GM12878 (cell line): ENCODE results near the gene SDC1. TPM values are rescaled to one million over a fixed set of nuclear protein-coding genes. Genes with fewer than 3 reads are reported as not detected.
A peak's percentile ranks its signal among the peaks of the same experiment; 100 is the strongest.

Experiments used
- ATF2 ChIP-seq: IDR thresholded peaks from 2 replicates; pipeline ENCODE4 v1.6.1; 2012; ENCODE audit warnings: low read length, inconsistent platforms
- POU2F2 ChIP-seq: IDR thresholded peaks from 3 replicates; pipeline ENCODE4 v1.6.1; 2011; ENCODE audit warnings: low read depth, mild to moderate bottlenecking, low read length, borderline replicate concordance
- polyA plus RNA-seq, 11 experiments: library from polyadenylated mRNA; depleted of rRNA in 4 of 11; unstranded in 6 of 11; stranded (reverse) in 5 of 11; fragments of >200 nt; fragmentation: Nextera tagmentation in 4 of 11; fragmentation: Illumina TruSeq in 1 of 11; extraction: Ambion mirVana in 4 of 11; extraction: Trizol in 1 of 11; gene quantifications; 1 replicate in 1 of 11; 2 replicates in 10 of 11; pipeline versions ENCODE4 v1.2.1 to v1.2.3, GENCODE V29; 2011 to 2016; ENCODE audit warnings: inconsistent platforms in 2 of 11, missing spikeins in 2 of 11, low read depth in 1 of 11
- small RNA-seq: library from RNA; depleted of rRNA; stranded (forward); fragments of <200 nt; gene quantifications from one replicate; pipeline ENCODE3, GENCODE V24; 2014
- total RNA-seq, 4 experiments: library from RNA; depleted of rRNA in 3 of 4; stranded (reverse); fragments of >200 nt in 3 of 4; fragmentation: Illumina TruSeq in 1 of 4; extraction: Trizol in 1 of 4; gene quantifications; 2 replicates each; pipeline versions ENCODE4 v1.2.1 to v1.2.3, GENCODE V29; 2013 to 2021
- TF ChIP-seq, protein P1 (sequence below): IDR thresholded peaks from 2 replicates; pipeline ENCODE4 v1.6.1; 2011; ENCODE audit warnings: low read depth, low read length, improper control_type of control experiment, borderline replicate concordance

The SDC1 gene
- total and polyA plus RNA-seq, 10 of the 15 experiments (the other 5 are each of a cell fraction or from before 2014, with no cell fraction given): 0.85 to 36.8 (median 23.7) TPM

- TF ChIP-seq, protein P1, sequence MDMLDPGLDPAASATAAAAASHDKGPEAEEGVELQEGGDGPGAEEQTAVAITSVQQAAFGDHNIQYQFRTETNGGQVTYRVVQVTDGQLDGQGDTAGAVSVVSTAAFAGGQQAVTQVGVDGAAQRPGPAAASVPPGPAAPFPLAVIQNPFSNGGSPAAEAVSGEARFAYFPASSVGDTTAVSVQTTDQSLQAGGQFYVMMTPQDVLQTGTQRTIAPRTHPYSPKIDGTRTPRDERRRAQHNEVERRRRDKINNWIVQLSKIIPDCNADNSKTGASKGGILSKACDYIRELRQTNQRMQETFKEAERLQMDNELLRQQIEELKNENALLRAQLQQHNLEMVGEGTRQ: no peak
- TF ChIP-seq POU2F2 (peak; percentile 6; the same call in 1 of the 3 replicates), ATF2 (peak; percentile 88)
Observed at GRCh38 chr2:20150806-20151571, 73.9 kb downstream of the SDC1 start (continued).

Small RNAs within 50 kb of the gene (small RNA-seq; reads per million reads assigned to genes)
- gene RN7SL140P: not detected
- gene RNU6-961P: not detected
- not detected for gene RNU7-113P

Other genes starting within 250 kb of the SDC1 start
- 7.3 and 8.1 TPM in 2 replicates for gene WDR35, start 235.0 kb downstream of the SDC1 start, total RNA-seq (2014; rRNA removed)
- 8.5 and 9.0 TPM in 2 replicates for gene WDR35, start 235.0 kb downstream of the SDC1 start, total RNA-seq (2014; rRNA removed; fragmentation: Illumina TruSeq; extraction: Trizol)
- 6.9 and 7.1 TPM in 2 replicates for gene WDR35, start 235.0 kb downstream of the SDC1 start, total RNA-seq (2021)
- gene WDR35, start 235.0 kb downstream of the SDC1 start, polyA plus RNA-seq (2011; rRNA removed): 9.3 and 14.7 TPM in 2 replicates
- 6.4 and 8.2 TPM in 2 replicates for gene WDR35, start 235.0 kb downstream of the SDC1 start, polyA plus RNA-seq (2014; fragmentation: Illumina TruSeq; extraction: Trizol)
- 1 to 10 TPM; 3.0 to 3.2 TPM for gene WDR35, start 235.0 kb downstream of the SDC1 start, polyA plus RNA-seq (2014; fragmentation: Nextera tagmentation; extraction: Ambion mirVana)
- gene WDR35, start 235.0 kb downstream of the SDC1 start, polyA plus RNA-seq (2014; rRNA removed): 4.6 and 5.4 TPM in 2 replicates
- 1 to 10 TPM; 3.9 to 6.1 TPM for gene WDR35, start 235.0 kb downstream of the SDC1 start, polyA plus RNA-seq (2016; fragmentation: Nextera tagmentation; extraction: Ambion mirVana)
- gene MATN3, start 212.5 kb downstream of the SDC1 start, total RNA-seq (2014; rRNA removed): not detected in 2 replicates
- not detected in 2 replicates for gene MATN3, start 212.5 kb downstream of the SDC1 start, total RNA-seq (2014; rRNA removed; fragmentation: Illumina TruSeq; extraction: Trizol)
- not detected in 2 replicates for gene MATN3, start 212.5 kb downstream of the SDC1 start, total RNA-seq (2021)
- not detected in 2 replicates for gene MATN3, start 212.5 kb downstream of the SDC1 start, polyA plus RNA-seq (2011; rRNA removed)
- not detected in 2 replicates for gene MATN3, start 212.5 kb downstream of the SDC1 start, polyA plus RNA-seq (2014; fragmentation: Illumina TruSeq; extraction: Trizol)
- not detected for gene MATN3, start 212.5 kb downstream of the SDC1 start, polyA plus RNA-seq (2014; fragmentation: Nextera tagmentation; extraction: Ambion mirVana)
- gene MATN3, start 212.5 kb downstream of the SDC1 start, polyA plus RNA-seq (2014; rRNA removed): not detected in 2 replicates
- gene MATN3, start 212.5 kb downstream of the SDC1 start, polyA plus RNA-seq (2016; fragmentation: Nextera tagmentation; extraction: Ambion mirVana): under 1 TPM in 1 of 2 experiments, not detected in 1; 0.09 TPM
- 17.8 and 21.2 TPM in 2 replicates for gene LAPTM4A, start 173.5 kb downstream of the SDC1 start, total RNA-seq (2014; rRNA removed)
- 23.9 and 25.6 TPM in 2 replicates for gene LAPTM4A, start 173.5 kb downstream of the SDC1 start, total RNA-seq (2014; rRNA removed; fragmentation: Illumina TruSeq; extraction: Trizol)
- 26.9 and 27.2 TPM in 2 replicates for gene LAPTM4A, start 173.5 kb downstream of the SDC1 start, total RNA-seq (2021)
- 107 and 126 TPM in 2 replicates for gene LAPTM4A, start 173.5 kb downstream of the SDC1 start, polyA plus RNA-seq (2011; rRNA removed)
- gene LAPTM4A, start 173.5 kb downstream of the SDC1 start, polyA plus RNA-seq (2014; fragmentation: Illumina TruSeq; extraction: Trizol): 38.5 and 52.1 TPM in 2 replicates
- 10 to 100 TPM; 77.2 to 87.8 TPM for gene LAPTM4A, start 173.5 kb downstream of the SDC1 start, polyA plus RNA-seq (2014; fragmentation: Nextera tagmentation; extraction: Ambion mirVana)
- 22.8 and 24.7 TPM in 2 replicates for gene LAPTM4A, start 173.5 kb downstream of the SDC1 start, polyA plus RNA-seq (2014; rRNA removed)
- gene LAPTM4A, start 173.5 kb downstream of the SDC1 start, polyA plus RNA-seq (2016; fragmentation: Nextera tagmentation; extraction: Ambion mirVana): 10 to 100 TPM; 53.1 to 62.2 TPM
- 20.7 and 22.6 TPM in 2 replicates for gene PUM2, start 125.7 kb upstream of the SDC1 start, total RNA-seq (2014; rRNA removed)
- 30.0 and 31.4 TPM in 2 replicates for gene PUM2, start 125.7 kb upstream of the SDC1 start, total RNA-seq (2014; rRNA removed; fragmentation: Illumina TruSeq; extraction: Trizol)
- 76.9 and 80.2 TPM in 2 replicates for gene PUM2, start 125.7 kb upstream of the SDC1 start, total RNA-seq (2021)
- gene PUM2, start 125.7 kb upstream of the SDC1 start, polyA plus RNA-seq (2011; rRNA removed): 87.6 and 105 TPM in 2 replicates
- 55.8 and 73.1 TPM in 2 replicates for gene PUM2, start 125.7 kb upstream of the SDC1 start, polyA plus RNA-seq (2014; fragmentation: Illumina TruSeq; extraction: Trizol)
- 10 to 100 TPM; 14.5 to 17.8 TPM for gene PUM2, start 125.7 kb upstream of the SDC1 start, polyA plus RNA-seq (2014; fragmentation: Nextera tagmentation; extraction: Ambion mirVana)
- 43.6 and 47.4 TPM in 2 replicates for gene PUM2, start 125.7 kb upstream of the SDC1 start, polyA plus RNA-seq (2014; rRNA removed)
- 10 to 100 TPM; 23.9 to 27.4 TPM for gene PUM2, start 125.7 kb upstream of the SDC1 start, polyA plus RNA-seq (2016; fragmentation: Nextera tagmentation; extraction: Ambion mirVana)
- 4.1 and 4.8 TPM in 2 replicates for gene RHOB, start 221.9 kb upstream of the SDC1 start, total RNA-seq (2014; rRNA removed)
- 1.0 and 1.2 TPM in 2 replicates for gene RHOB, start 221.9 kb upstream of the SDC1 start, total RNA-seq (2014; rRNA removed; fragmentation: Illumina TruSeq; extraction: Trizol)
- gene RHOB, start 221.9 kb upstream of the SDC1 start, total RNA-seq (2021): 4.0 and 4.5 TPM in 2 replicates
- 1.1 and 1.8 TPM in 2 replicates for gene RHOB, start 221.9 kb upstream of the SDC1 start, polyA plus RNA-seq (2011; rRNA removed)
- 0.73 and 1.2 TPM in 2 replicates for gene RHOB, start 221.9 kb upstream of the SDC1 start, polyA plus RNA-seq (2014; fragmentation: Illumina TruSeq; extraction: Trizol)
- gene RHOB, start 221.9 kb upstream of the SDC1 start, polyA plus RNA-seq (2014; fragmentation: Nextera tagmentation; extraction: Ambion mirVana): under 1 TPM; 0.03 to 0.35 TPM
- gene RHOB, start 221.9 kb upstream of the SDC1 start, polyA plus RNA-seq (2014; rRNA removed): 2.8 and 3.0 TPM in 2 replicates
- gene RHOB, start 221.9 kb upstream of the SDC1 start, polyA plus RNA-seq (2016; fragmentation: Nextera tagmentation; extraction: Ambion mirVana): under 1 TPM; 0.45 to 0.87 TPM